Stimulated activated CD4-positive, alpha-beta T cell treated with anti-CD3 and anti-CD28 coated beads, Interleukin-15, amount 100 ng/mL, for 48 hours (primary cell): Measurements from ENCODE around the gene CAMK1D.
"Not testable (repeated sequence)": the region's sequence is repeated elsewhere in the genome, so short reads cannot be mapped to it uniquely, and the experiment has no call there.

Experiments used
- DNase-seq, 2 donors: peaks; one replicate each; pipeline ENCODE4 v3.0.0-alpha.2; 2020; ENCODE audit warnings: low read depth in 2 of 2

CAMK1D gene

DNA sequence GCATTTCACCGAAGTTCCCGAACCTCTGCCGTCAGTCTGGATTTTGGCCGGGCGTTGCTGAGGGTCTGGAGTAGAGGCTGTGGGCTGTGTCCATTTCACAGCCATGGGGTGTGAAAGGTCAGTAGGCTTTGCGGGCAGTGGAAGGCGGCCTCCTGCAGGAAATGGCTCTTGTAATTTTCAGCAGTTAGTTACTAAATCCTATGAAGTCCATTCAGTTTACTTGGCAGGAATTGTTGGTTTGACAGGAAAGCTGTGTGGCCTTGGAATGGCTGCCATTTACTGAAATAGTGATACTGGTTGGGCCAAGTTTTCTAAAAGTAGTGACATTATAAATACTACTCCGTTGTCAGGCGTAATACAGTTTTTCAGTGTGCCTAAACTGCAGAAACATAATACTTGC is 348.4 kb downstream of the CAMK1D start:
- DNase-seq, result no peak

- no peak for DNase-seq
Observed at GRCh38 chr10:12699258-12699700, 349.9 kb downstream of the CAMK1D start.

- no peak for DNase-seq
Observed at GRCh38 chr10:12699781-12700556, 350.6 kb downstream of the CAMK1D start.

- DNase-seq, result no peak
Observed at GRCh38 chr10:12700557-12700874, 351.2 kb downstream of the CAMK1D start.

- no peak for DNase-seq
Observed at GRCh38 chr10:12701696-12702095, 352.3 kb downstream of the CAMK1D start.

DNA sequence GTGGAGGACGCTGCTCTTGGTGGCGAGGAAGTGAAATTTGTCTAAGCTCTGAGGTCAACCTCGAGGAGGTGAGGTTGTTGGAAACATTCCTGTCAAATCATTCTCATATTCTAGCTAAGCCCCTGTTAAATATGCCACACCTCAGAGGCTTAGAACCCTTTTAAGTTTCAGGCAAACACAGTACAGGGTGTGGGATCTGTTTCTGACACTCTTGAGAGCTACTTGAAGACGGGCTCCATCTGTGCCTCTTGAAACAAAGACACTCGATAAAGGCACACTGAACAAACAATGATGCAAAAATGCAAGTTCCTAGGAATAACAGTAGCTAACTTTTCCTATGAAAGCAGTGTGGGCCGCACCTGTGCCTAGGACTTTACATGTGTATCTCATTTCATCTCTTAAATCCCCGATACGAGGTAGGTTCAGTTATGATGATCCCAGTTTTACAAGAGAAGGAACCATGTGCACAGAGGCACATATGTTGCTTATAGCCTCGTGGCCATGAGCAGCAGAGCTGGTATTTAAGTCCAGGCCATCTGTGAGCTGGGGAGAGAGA is 352.9 kb downstream of the CAMK1D start:
- DNase-seq, result no peak

- DNase-seq, result no peak
Observed at GRCh38 chr10:12703126-12703525, 353.8 kb downstream of the CAMK1D start.

DNA sequence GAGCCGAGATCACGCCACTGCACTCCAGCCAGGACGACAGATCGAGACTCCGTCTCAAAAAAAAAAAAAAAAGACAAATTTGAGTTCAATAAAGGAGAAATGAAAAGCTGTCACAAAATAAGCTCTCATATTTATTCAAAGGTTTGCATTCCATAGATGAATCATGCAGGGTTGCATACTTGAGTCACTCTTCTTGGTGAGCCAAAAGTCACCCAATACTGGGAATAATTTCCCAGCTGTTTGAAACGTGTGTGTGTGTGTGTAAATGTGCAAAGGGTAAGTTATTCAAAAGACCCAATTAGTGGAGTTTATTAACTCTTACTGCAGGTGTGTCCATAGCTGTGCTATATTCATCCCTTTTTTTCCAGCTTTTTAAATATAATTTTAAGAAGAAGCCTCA is 354.5 kb downstream of the CAMK1D start:
- DNase-seq, result no peak

DNA sequence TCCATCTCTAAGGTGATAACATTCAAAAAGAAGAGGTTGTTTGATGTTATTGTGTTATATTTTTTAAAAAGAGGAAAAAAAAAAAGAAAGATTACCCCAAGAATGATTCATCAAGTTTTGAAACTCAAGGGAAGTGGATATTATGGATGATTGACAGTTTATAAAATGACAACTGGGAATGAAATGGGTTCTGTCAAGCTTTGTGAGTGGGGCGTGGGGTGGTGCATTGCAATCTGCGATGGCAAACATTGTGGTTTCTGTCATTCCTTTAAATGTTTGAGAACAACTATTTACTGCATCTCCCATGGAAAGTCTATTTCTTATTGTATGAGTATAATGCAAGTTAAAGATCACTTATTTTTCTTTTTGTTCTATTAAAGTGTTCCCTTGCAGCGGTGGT is 355.1 kb downstream of the CAMK1D start:
- no peak for DNase-seq

DNA sequence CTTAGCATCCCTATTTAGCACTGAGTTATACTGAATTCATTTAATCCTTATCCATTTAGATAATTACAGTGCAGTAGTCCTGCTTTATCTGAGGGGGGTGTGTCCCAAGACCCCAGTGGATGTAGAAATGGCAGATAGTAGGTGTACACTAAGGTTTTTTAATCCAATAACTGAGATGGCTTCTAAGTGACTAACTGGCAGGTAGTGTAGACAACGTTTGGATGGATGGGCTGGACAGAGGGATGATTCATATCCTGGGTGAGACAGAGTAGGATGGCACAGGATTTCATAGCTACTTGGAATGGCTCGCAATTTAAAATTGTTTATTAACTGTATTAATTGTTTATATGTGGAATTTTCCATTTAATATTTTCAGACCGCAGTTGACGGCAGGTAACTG is 356.6 kb downstream of the CAMK1D start:
- DNase-seq, result no peak

GRCh38 chr10:12707461-12708185 is 358.3 kb downstream of the CAMK1D start:
- peak in 1 of 2 donors; percentile 42 for DNase-seq

- no peak for DNase-seq
Observed at GRCh38 chr10:12709000-12709401, 359.7 kb downstream of the CAMK1D start.

- no peak for DNase-seq
Observed at GRCh38 chr10:12709521-12709963, 360.2 kb downstream of the CAMK1D start.

GRCh38 chr10:12710157-12710556 is 360.8 kb downstream of the CAMK1D start:
- no peak for DNase-seq

- peak; percentile 66 to 76 for DNase-seq
Observed at GRCh38 chr10:12710594-12711349, 361.4 kb downstream of the CAMK1D start.

DNA sequence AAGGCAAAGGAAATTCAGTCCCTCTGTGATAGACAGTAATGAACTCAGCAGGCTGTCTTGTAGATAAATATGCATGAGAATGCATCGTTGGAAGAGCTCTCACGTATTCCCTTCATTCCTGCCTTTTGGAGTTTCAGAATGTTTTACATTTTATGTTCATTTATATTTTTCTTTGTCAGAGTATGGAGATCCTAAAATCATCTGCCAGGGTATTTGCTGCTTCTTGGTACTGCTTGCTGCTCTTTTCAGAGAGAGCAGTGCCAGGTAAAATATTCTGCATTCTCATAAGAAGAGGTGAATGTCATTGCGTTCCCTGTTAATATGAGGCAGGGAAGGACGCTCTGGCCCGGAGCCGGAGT is 362.0 kb downstream of the CAMK1D start:
- DNase-seq, result no peak

GRCh38 chr10:12712293-12712983 is 363.1 kb downstream of the CAMK1D start:
- DNase-seq, result no peak

- DNase-seq, result not testable (repeated sequence)
Observed at GRCh38 chr10:12712984-12713316, 363.6 kb downstream of the CAMK1D start.

DNA sequence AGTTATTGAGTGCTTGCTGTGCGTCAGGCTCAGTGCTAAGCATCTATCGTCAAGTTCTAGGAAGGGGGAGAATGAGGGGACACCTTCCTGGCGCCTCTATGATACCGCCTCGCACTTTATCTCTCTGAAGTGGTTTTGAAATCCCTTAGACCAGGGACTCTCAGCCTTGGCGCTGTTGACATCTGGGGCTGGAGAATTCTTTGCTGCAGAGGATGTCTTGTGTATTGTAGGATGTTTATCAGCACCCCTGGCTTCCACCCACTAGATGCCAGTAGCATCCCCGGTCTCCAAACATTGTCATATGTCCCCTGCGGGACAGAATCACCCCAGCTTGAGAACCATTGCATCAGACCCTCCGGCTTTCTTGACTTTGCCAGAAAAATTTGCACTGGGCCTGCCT is 366.7 kb downstream of the CAMK1D start:
- DNase-seq, result no peak

DNA sequence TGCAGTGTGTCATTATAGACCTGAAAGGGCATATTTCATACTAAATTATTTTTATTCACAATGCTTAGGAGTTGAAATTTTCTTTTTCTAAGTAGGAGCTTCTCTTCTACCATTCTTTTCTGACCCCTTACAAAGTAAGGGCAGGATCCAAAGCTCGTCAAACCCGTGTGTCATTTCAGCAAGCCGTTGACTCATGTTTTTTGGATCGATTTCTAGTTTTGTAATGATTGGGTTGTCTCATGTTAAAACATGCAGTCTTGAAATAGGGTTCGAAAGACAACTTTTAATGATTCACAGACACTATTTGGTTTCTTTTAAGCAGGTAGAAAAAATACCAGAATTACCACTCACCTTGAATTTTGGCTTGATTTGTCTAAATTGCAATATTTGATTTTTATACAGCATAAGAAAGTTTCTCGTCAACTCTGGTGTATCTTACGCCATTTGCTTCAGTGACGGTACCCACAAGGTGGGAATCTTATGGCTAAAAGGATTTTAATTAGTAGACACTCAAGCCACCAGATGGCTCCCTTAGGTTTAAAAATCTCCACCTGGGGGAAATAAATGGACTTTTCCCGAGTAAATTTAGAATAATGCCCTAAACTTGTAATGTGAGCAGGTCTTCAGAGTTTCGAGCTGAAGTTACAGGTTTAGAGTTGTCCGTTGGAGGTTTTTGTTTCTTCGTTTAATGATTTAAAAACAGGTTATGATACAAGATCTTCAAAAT is 368.8 kb downstream of the CAMK1D start:
- no peak for DNase-seq

DNA sequence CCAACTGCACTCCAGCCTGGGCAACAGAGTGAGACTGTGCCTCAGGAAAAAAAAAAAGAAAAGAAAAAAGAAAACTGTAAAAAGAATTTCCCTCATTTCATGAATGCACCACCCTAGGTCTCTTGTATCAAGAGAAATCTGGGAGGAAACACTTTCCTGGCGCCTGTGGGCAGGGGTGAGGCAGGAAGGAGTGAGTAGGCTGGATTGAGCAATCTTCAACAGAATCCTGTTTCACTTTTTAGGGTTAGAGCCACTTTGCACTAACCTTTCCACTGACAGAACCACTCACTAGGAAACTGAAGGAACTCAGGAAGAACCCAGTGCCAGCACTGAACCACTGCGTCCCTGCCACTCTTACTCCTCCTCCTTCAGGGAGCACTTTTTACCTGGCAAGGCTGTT is 370.0 kb downstream of the CAMK1D start:
- no peak for DNase-seq
